SK-N-DZ (cell line): Measurements from ENCODE around the gene PI4KB.
"Not testable (repeated sequence)": the region's sequence is repeated elsewhere in the genome, so short reads cannot be mapped to it uniquely, and the experiment has no call there.

Experiments
- DNase-seq: peaks from one replicate; pipeline ENCODE4 v3.0.0-alpha.2; 2015; ENCODE audit warnings: low spot score

PI4KB gene

DNA sequence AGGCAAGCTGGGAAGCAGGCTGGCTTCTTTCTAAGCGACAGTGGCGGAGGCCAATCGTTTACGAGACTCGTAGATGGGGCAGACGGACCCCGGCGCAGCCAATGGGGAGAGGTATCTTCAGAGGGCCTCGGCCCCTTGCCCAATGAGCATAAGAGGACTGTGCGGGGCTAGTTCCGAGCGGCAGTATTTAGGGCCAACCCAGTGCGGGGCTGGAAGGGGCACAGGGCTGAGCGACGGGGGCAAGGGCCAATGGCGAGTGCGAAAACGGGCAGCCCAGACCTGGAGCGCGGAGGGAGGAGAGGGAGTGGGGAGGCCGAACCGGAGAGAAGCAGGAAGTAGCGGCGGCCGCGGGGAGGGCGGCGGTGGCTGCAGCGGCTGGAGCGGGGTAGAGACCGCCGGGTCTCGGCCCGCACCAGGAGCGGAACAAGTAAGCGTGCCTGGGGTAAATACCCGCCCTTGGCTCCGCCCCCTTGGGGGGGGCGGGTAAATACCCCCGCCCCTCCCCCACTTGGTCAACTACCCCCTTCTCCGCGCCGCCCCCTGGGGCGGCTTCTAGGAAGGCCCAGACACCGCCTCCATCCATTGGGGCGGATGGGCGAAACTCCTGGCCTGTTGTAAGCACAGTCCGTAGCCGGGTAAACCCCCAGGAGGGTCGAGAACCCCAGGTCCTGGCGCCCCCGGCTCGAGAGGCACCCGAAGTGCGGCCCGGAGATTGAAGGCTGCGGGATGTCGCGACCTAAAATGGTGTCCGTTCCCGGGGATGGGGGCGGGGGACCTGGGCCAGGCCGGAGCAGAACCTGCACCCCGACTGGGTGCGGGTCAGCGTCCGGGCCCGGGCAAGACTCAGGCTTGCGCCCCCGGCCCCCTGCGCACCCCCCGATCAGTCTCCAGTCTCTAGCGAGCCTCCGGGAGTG is 45.0 kb downstream of the PI4KB start, which contains the start of gene ZNF687:
Gene ZNF687 (plus strand): TSS at position 331 of the 914 bp plus-strand sequence. CDS start 3,993 bp downstream, outside the sequence.
- peak; percentile 100 for DNase-seq

- peak; percentile 99 for DNase-seq
Observed at GRCh38 chr1:151281225-151281968, 45.8 kb downstream of the PI4KB start.

- no peak for DNase-seq
Observed at GRCh38 chr1:151277249-151277648, 50.0 kb downstream of the PI4KB start.

GRCh38 chr1:151275341-151275740 is 51.9 kb downstream of the PI4KB start:
- DNase-seq = not testable (repeated sequence)

GRCh38 chr1:151273924-151274466 is 53.2 kb downstream of the PI4KB start:
- DNase-seq = no peak

DNA sequence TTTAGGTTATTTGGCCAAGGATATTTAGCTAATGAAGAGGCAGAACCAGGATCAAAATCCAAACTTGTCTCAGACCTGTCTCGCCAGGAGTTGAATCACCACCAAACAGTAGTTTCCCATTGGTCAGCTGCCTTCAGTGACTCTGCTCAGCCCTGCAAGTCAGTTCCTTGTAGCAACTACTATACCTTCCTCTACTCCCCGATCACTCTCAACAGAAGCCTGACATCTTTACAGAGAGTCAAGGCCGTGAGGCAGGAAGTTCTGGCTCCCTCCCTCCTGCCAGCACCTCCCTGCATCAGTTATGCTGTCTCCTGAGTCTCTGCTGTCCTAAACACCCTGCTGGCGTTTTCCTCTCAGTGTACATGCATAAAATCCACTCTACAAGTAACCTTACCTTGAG is 59.5 kb downstream of the PI4KB start:
- no peak for DNase-seq

- no peak for DNase-seq
Observed at GRCh38 chr1:151266821-151267220, 60.4 kb downstream of the PI4KB start.

- DNase-seq = no peak
Observed at GRCh38 chr1:151266315-151266714, 60.9 kb downstream of the PI4KB start.

DNA sequence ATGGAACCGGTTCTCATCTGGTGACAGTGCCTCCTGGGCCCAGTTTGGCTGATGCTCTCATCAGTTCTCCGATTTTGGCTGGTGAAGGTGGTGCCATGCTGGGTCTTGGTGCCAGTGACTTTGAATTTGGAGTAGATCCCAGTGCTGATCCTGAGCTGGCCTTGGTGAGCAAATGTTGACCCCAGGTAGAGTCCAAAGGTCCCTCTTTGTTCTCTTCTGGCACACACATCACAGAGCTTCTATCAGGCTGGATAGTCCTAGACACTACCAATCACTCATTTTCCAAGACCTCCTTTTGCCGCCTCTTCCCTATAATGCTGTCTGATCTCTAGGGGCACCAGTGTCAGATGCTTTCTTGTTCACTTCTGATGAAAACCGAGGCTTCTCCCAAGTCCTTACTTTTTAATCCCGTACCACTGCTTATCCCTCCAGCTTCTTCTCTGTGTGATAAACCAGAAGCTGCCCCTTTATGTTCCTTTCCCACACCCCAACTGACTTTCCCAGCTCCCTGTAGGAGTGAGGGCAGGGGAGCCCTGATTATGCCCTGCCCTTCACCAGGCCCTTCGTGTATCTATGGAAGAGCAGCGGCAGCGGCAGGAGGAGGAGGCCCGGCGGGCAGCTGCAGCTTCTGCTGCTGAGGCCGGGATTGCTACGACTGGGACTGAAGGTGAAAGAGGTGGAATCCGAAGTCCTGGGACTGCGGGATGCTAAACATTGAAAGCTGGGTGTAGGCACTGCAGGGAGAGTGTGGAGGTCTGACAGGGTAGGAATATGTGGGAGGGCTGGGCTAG is 61.6 kb downstream of the PI4KB start:
- DNase-seq = no peak

DNA sequence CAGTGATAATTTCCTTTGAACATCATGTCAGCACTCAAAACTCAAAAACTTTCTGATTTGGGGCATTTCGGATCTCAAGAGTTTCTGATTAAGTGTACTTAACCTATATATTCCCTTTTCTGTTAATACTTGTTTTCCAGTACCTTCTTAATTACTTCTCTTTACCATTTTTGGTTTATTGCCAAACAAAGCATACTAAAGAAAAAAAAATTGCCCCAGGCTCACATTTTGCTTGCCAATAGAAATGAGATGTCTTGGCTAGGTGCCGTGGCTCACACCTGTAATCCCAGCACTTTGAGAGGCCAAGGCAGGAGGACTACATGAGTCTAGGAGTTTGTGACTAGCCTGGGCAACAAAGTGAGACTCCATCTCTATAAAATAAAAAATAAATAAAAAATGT is 67.9 kb downstream of the PI4KB start:
- no peak for DNase-seq

DNA sequence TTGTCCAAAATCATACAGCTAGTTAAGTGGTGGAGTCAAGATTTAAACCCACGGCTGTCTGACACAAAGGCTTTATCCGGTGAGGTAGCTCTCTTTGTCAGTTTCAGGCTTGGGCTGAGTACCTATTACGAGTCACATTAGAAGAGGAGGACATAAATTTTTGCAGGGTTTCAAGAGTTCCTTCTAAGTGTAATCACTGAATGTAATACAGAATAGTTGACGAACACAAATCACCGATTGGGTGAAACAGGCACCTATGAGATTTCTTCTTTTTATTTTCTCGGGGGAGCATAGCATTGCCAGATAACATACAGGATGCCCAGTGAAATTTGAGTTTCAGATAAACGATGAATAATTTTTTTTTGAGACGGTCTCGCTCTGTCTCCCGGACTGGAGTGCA is 71.8 kb downstream of the PI4KB start:
- no peak for DNase-seq

DNA sequence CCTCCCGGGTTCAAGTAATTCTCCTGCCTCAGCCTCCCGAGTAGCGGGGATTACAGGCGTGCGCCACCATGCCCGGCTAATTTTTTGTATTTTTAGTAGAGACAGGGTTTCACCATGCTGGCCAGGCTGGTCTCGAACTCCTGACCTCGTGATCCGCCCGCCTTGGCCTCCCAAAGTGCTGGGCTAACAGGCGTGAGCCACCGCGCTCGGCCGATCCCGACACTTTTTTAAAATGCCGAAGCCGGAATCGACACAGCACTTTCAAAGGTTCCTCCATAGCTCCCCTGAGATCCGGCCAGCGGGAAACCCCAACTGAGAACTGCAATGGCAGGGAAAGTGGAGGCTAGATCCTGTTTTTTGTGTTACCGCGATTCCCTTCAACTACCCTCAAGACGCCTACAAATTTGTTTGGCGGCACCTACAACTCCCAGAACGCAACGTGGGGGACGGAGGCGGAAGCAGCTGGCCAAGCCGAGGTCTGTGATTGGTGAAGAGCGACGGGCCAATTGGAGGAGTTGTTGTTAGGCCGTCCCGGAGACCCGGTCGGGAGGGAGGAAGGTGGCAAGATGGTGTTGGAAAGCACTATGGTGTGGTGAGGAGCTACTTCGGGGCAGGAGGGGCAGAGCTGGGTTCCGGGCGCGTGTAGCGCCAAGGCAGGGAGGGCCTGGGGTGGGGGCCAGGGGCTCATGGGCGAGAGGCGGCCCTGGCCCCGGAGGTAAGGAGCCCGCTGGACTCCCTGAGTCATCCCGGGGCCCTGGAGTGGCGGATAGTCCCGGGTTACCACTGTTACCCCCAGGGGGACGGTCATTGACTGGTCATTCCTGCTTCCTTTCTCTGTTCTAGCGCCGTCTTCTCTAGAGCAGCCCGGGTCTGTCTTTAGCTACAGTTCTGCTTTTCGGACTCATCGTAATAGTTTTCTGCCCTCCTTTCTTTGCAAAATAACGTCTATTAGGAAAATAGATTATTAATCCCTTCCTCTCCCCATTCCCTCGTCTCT is 72.7 kb downstream of the PI4KB start, which contains the start of gene PSMD4:
Gene PSMD4 (plus strand): TSS at position 518 of the 997 bp plus-strand sequence. CDS start 49 bp downstream, at position 567.
- DNase-seq = peak; percentile 99

- peak; percentile 80 for DNase-seq
Observed at GRCh38 chr1:151251656-151252470, 75.4 kb downstream of the PI4KB start.

GRCh38 chr1:151246786-151247185 is 80.4 kb downstream of the PI4KB start:
- DNase-seq = no peak

GRCh38 chr1:151243683-151244216 is 83.5 kb downstream of the PI4KB start:
- DNase-seq = no peak

GRCh38 chr1:151242442-151242841 is 84.8 kb downstream of the PI4KB start:
- DNase-seq = no peak
